Breast epithelium (tissue), 4 donors: ENCODE measurements around the gene TMEM178B. TPM values are rescaled to one million over a fixed set of nuclear protein-coding genes. Genes with fewer than 3 reads are reported as not detected.

Source experiments
- DNase-seq, 2 donors: peaks; one replicate each; pipeline ENCODE4 v3.0.0-alpha.2; 2019; ENCODE audit warnings: low spot score in 2 of 2
- H3K27ac ChIP-seq, 2 donors: fragments of 200-600 bp; sonication (generic) in 1 of 2; one replicate each; pipeline ENCODE4 v1.5.1; 2016 to 2019; ENCODE audit warnings: mild to moderate bottlenecking in 1 of 2
- H3K27me3 ChIP-seq, 2 donors: fragments of 200-600 bp; sonication (generic) in 1 of 2; one replicate each; pipeline versions ENCODE4 v1.5.1 to v1.6.0; 2017 to 2019; ENCODE audit warnings: control low read depth in 1 of 2, mild to moderate bottlenecking in 1 of 2
- H3K36me3 ChIP-seq: fragments of 200-600 bp; one replicate; pipeline ENCODE4 v1.5.1; 2019
- H3K4me1 ChIP-seq, 2 donors: fragments of 200-600 bp; sonication (generic); one replicate each; pipeline ENCODE4 v1.5.1; 2016 to 2019; ENCODE audit warnings: control low read depth in 1 of 2
- H3K4me3 ChIP-seq, 3 donors: fragments of 200-600 bp; sonication (generic); 1 replicate in 2 of 3; 2 replicates in 1 of 3; pipeline ENCODE4 v1.5.1; 2016 to 2019; ENCODE audit warnings: mild to moderate bottlenecking in 3 of 3, moderate library complexity in 2 of 3
- H3K9me3 ChIP-seq, 2 donors: fragments of 200-600 bp; sonication (generic) in 1 of 2; one replicate each; pipeline ENCODE4 v1.5.1; 2016 to 2019; ENCODE audit warnings: control low read depth in 1 of 2
- CTCF ChIP-seq, 3 donors: fragments of 450-650 bp; IDR thresholded peaks; one replicate each; pipeline ENCODE4 v1.5.1; 2016 to 2017; ENCODE audit warnings: antibody characterized with exemption in 3 of 3, mild to moderate bottlenecking in 3 of 3, moderate library complexity in 3 of 3
- POLR2A ChIP-seq: fragments of 450-650 bp; IDR thresholded peaks from one replicate; pipeline ENCODE4 v1.6.1; 2016; ENCODE audit warnings: antibody characterized with exemption, mild to moderate bottlenecking, moderate library complexity
- POLR2AphosphoS5 ChIP-seq, 3 donors: sonication (generic); formaldehyde crosslinking; IDR thresholded peaks; one replicate each; pipeline ENCODE4 v1.6.1; 2017; ENCODE audit warnings: antibody characterized with exemption in 3 of 3
- intact Hi-C: fragments of 100-400 bp; cut with DNase I; formaldehyde crosslinking; loops from one replicate; pipeline ENCODE4 v1.15.1; 2023; ENCODE audit warnings: low total_unique reads
- total RNA-seq, 3 donors: library from RNA; depleted of rRNA; stranded (reverse); fragments of >200 nt; gene quantifications; one replicate each; pipeline ENCODE4 v1.1.0, GENCODE V29; 2016

The TMEM178B gene
- total RNA-seq, 3 donors from 2014 or later, result 0.33 to 0.88 (median 0.64) TPM

DNA sequence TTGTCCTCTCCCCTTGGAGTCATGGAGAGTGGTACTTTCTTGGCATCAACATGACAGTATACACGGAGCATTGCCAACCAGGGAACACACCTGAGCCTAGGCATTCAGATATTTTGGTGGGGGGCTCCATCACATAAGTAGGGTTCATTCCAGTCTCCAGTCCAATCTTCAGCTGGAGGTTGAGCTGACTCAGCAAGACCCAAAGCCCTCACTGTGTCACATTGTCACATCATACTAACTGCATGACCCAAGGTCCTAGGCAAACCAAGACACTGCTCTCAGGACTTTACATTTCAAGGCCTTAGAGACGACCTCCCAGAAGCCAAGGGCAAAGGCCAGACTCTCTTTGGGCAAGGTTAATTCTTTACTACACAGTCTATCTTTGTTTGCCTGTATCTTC, 190.1 kb downstream of the TMEM178B start:
- Histone ChIP-seq H3K27ac (no peak overlapping the region), H3K27me3 (no peaks in the 10 kb centered on the region), H3K4me1 (no peaks in the 10 kb centered on the region), H3K4me3 (no peak overlapping the region), H3K36me3 (no peaks in the 10 kb centered on the region), H3K9me3 (peaks cover 0 to 10% of the 10 kb centered on the region in 2 donors)
- intact Hi-C loops, result no loop called here
- DNase-seq, result no peak
- TF ChIP-seq POLR2A (no peak), POLR2AphosphoS5 (IDR thresholded peaks at IDR 0.05) (no peak), CTCF (IDR thresholded peaks at IDR 0.05) (no peak)

DNA sequence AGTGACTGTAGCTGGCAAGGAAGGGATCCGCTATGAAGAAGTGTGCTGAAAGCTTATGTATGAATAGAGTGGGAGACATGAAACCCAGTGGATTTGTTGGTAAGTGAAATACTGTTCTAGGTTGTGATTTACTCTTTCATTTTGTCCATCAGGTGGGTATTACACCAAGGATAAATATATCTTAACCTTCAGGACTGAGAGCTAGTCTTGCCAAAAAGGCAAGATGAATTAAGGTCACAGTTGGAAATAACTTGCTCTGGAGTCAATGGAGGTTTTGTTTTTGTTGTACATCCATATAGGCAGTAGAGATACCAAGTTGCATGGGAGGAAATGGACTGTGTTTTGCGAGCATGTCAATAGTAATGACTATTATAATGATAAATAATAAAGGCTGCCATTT, 190.6 kb downstream of the TMEM178B start:
- intact Hi-C loops, result no loop called here
- no peak for DNase-seq
- no peak overlapping the region for H3K4me3 ChIP-seq
- H3K27ac ChIP-seq, result no peak overlapping the region
- no peaks in the 10 kb centered on the region for H3K36me3 ChIP-seq
- H3K4me1 ChIP-seq, result no peaks in the 10 kb centered on the region
- TF ChIP-seq CTCF (IDR thresholded peaks at IDR 0.05) (no peak), POLR2A (no peak), POLR2AphosphoS5 (IDR thresholded peaks at IDR 0.05) (no peak)
- H3K9me3 ChIP-seq, result peaks cover 0 to 6% of the 10 kb centered on the region in 2 donors
- no peaks in the 10 kb centered on the region for H3K27me3 ChIP-seq

DNA sequence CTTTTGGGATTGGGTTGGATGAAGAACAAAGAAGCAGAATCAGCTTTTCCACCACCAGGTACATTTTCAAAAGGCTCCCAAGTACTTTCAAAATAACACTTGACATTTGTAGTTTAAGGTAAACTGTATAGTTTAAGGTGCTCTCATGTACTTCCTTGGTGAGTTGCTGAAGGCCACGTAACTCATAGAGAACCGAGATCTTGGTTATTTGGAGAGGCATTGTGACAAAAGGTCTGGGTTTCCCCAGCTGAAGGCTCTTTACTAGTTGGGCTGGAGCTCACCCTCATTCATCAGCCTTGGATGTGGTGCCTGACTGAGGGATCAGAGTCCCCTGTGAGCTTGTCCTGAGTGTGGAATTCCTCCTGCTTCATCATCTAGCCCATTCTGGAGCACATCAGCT, 191.8 kb downstream of the TMEM178B start:
- Histone ChIP-seq H3K27ac (no peak overlapping the region), H3K4me1 (no peaks in the 10 kb centered on the region), H3K4me3 (no peak overlapping the region), H3K36me3 (no peaks in the 10 kb centered on the region), H3K9me3 (no peaks in the 10 kb centered on the region), H3K27me3 (no peaks in the 10 kb centered on the region)
- DNase-seq, result no peak
- intact Hi-C loops, result no loop called here
- TF ChIP-seq CTCF (IDR thresholded peaks at IDR 0.05) (no peak), POLR2A (no peak), POLR2AphosphoS5 (IDR thresholded peaks at IDR 0.05) (no peak)

DNA sequence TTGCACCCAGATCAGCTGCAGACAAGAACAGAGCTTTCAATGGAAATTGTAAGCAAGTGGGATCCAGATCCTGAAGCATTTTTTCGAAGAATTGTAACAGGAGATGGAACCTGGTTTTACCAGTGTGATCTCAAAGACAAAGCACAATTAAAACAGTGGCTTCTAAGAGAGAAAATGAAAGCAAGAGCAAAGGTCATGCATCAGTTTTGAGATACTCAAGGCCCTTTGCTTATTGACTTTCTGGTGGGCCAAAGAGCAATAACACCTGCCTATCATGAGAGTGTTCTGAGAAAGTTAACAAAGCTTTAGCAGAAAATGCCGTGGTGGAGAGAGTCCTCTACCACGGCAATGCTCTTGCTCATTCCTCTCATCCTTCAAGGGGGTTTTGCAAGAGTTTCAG, 194.8 kb downstream of the TMEM178B start:
- Histone ChIP-seq H3K36me3 (no peaks in the 10 kb centered on the region), H3K4me3 (no peak overlapping the region), H3K27me3 (no peaks in the 10 kb centered on the region), H3K4me1 (no peaks in the 10 kb centered on the region), H3K9me3 (no peaks in the 10 kb centered on the region), H3K27ac (no peak overlapping the region)
- TF ChIP-seq CTCF (IDR thresholded peaks at IDR 0.05) (no peak), POLR2A (no peak)
- no peak for DNase-seq
- intact Hi-C loops, result no loop called here

DNA sequence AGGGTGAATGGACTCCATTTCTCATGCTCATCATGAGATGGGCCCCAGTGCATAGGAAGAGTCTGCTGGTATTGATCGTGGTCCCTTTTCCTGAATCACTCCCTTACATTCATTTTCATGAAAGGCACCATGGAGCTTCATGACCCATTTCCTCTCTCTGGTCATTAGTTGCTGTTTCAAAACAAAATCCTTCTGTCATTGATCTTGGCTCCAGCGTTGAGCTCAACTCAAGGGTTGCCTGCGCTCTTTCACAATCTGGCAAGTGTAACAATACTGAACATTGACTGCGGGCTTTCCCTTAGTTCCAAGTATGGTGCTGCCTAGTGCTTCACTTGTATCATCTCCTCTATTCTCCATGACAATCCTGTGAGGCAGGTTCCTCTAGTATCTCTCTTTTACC, 197.6 kb downstream of the TMEM178B start:
- H3K36me3 ChIP-seq, result no peaks in the 10 kb centered on the region
- TF ChIP-seq POLR2AphosphoS5 (IDR thresholded peaks at IDR 0.05), result no peak
- no peak for TF ChIP-seq CTCF (IDR thresholded peaks at IDR 0.05)
- no peak for TF ChIP-seq POLR2A
- intact Hi-C loops, result loop anchor here (2.0 kb wide), 1 partner anchor 35 kb away; no protein-coding TSS in a partner anchor
- no peaks in the 10 kb centered on the region for H3K9me3 ChIP-seq
- no peaks in the 10 kb centered on the region for H3K4me1 ChIP-seq
- no peak overlapping the region for H3K4me3 ChIP-seq
- no peak for DNase-seq
- no peaks in the 10 kb centered on the region for H3K27me3 ChIP-seq
- H3K27ac ChIP-seq, result no peak overlapping the region
